Measurements from ENCODE around the gene MT1HL1. TPM values are rescaled to one million over a fixed set of nuclear protein-coding genes. Genes with fewer than 3 reads are reported as not detected.

Gene MT1HL1
- total RNA-seq, 4 donors from 2014 or later: not detected

DNA sequence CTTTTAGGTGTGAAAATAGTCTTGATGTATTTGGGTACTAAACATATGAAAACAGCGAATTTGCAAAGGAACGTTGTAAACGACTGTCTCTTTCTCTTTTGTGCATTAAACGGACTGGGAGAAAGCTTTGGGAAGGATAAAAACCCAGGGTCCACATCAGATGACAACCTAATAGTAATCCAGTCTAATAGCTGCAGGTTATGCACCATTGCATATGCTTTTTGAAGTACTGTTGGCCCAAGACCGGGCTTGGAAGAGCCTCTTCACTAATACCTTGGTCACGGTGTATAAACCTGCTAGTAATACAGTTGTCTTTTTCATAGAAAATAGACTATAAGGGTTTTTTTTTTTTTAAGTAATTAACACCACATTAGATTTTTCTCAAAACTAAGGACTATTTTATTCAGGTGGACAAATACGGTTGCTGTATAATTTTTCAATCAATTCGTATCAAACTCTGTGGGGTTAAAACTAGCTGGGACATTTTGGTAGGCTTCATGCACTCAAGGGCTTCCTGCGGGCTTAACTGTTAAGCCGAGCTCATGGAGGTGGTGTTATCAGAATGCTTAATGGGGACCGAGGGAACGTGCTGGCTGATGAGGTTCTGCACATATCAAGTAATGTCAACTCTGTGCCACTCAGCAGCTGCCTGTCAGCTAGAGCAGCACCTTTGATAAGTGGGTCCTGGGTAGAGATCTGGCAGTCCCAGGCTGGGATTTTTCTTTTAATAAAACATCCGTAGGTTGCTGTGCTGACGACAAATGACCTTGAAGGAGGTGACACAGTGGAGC, 39.8 kb upstream of the MT1HL1 start:
- DNase-seq (ENCODE audit: low spot score in 2 of 2): no peak
- TF ChIP-seq, protein P1, sequence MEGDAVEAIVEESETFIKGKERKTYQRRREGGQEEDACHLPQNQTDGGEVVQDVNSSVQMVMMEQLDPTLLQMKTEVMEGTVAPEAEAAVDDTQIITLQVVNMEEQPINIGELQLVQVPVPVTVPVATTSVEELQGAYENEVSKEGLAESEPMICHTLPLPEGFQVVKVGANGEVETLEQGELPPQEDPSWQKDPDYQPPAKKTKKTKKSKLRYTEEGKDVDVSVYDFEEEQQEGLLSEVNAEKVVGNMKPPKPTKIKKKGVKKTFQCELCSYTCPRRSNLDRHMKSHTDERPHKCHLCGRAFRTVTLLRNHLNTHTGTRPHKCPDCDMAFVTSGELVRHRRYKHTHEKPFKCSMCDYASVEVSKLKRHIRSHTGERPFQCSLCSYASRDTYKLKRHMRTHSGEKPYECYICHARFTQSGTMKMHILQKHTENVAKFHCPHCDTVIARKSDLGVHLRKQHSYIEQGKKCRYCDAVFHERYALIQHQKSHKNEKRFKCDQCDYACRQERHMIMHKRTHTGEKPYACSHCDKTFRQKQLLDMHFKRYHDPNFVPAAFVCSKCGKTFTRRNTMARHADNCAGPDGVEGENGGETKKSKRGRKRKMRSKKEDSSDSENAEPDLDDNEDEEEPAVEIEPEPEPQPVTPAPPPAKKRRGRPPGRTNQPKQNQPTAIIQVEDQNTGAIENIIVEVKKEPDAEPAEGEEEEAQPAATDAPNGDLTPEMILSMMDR (IDR thresholded peaks at IDR 0.05): no peak
- TF ChIP-seq POLR2A (IDR thresholded peaks at IDR 0.05): no peak
- TF ChIP-seq EP300 (IDR thresholded peaks at IDR 0.05): no peak
- H3K9me3 ChIP-seq: no peaks in the 10 kb centered on the region
- 11 to 18% methylated on average over 14 of the region's 14 CpGs for WGBS, 2 donors
- H3K27me3 ChIP-seq: peaks cover 0 to 47% of the 10 kb centered on the region in 2 donors
- no peaks in the 10 kb centered on the region for H3K36me3 ChIP-seq
- no peak overlapping the region for H3K4me3 ChIP-seq
- peaks cover 0 to 22% (median 2%) of the 10 kb centered on the region in 4 donors for H3K4me1 ChIP-seq
- no peak overlapping the region for H3K27ac ChIP-seq

DNA sequence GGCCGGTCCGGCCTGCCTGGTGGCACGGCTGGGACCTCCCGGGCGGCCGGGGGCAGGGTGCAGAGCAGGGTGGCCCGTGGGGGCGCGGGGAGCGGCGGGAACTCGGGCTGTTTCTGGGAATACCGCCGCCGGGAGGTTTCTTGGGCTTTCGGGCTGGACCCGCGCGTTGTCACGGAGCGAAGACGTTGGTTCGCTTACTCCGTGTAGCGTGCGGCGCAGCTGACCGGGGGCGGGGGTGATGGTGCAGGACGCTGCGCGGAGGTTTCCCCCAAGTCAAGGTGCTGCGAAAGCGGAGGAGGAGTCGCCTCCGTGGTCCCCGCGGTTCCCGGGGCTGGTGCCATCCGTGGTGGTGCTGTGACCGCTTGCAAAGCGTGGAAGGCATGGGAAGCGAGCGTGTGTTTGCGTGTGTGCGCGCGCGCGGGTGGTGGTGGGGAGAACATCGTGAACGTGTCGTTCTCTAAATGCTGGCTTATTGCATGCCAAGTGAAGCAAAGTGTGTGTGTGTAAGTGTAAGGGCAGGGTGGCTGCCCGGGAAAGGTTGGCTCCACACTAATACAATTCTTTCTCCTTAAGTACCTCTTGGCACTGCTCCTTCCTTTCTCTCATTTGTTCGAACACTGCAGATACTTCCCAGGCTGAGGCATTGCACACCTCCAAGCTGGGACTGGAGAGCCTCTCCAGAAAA, 38.8 kb upstream of the MT1HL1 start:
- Histone ChIP-seq H3K4me3 (peak overlapping the region in 3 of 4 donors; percentile 15 to 47 (median 28)), H3K27ac (no peak overlapping the region), H3K4me1 (peaks cover 0 to 22% (median 2%) of the 10 kb centered on the region in 4 donors), H3K27me3 (peaks cover 0 to 47% of the 10 kb centered on the region in 2 donors), H3K36me3 (no peaks in the 10 kb centered on the region), H3K9me3 (no peaks in the 10 kb centered on the region)
- TF ChIP-seq EP300 (IDR thresholded peaks at IDR 0.05) (no peak), POLR2A (IDR thresholded peaks at IDR 0.05) (no peak)
- TF ChIP-seq, protein P1 (IDR thresholded peaks at IDR 0.05): no peak
- DNase-seq (ENCODE audit: low spot score in 2 of 2): no peak
- WGBS, 2 donors: 2 to 3% methylated on average over 33 to 34 of the region's 55 CpGs

DNA sequence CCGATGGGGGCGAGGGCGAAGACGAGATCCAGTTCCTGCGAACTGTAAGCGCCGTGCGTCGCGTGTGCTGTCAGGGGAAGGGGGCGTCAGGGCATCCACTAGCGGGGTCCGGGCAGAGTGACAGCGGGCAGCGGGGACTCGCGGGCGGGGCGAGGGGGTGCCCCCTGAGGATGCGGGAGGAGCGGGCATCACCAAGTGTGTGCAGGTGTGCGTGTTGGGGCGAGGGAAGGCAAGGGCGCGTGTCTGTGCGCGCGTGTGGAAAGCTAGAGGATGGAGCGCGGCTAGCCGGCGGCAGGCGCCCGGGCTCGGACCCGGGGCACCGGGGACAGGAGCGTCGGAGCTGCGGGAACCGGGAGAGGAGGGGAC, 38.3 kb upstream of the MT1HL1 start:
- Histone ChIP-seq H3K27me3 (peaks cover 0 to 47% of the 10 kb centered on the region in 2 donors), H3K27ac (no peak overlapping the region), H3K9me3 (no peaks in the 10 kb centered on the region), H3K4me3 (peak overlapping the region in 3 of 4 donors; percentile 15 to 47 (median 28)), H3K4me1 (peaks cover 0 to 22% (median 2%) of the 10 kb centered on the region in 4 donors), H3K36me3 (no peaks in the 10 kb centered on the region)
- no peak for DNase-seq (ENCODE audit: low spot score in 2 of 2)
- WGBS, 2 donors: 0 to 2% methylated on average over 32 to 41 of the region's 41 CpGs
- TF ChIP-seq POLR2A (IDR thresholded peaks at IDR 0.05): no peak
- TF ChIP-seq EP300 (IDR thresholded peaks at IDR 0.05): no peak
- TF ChIP-seq, protein P1 (IDR thresholded peaks at IDR 0.05): no peak

DNA sequence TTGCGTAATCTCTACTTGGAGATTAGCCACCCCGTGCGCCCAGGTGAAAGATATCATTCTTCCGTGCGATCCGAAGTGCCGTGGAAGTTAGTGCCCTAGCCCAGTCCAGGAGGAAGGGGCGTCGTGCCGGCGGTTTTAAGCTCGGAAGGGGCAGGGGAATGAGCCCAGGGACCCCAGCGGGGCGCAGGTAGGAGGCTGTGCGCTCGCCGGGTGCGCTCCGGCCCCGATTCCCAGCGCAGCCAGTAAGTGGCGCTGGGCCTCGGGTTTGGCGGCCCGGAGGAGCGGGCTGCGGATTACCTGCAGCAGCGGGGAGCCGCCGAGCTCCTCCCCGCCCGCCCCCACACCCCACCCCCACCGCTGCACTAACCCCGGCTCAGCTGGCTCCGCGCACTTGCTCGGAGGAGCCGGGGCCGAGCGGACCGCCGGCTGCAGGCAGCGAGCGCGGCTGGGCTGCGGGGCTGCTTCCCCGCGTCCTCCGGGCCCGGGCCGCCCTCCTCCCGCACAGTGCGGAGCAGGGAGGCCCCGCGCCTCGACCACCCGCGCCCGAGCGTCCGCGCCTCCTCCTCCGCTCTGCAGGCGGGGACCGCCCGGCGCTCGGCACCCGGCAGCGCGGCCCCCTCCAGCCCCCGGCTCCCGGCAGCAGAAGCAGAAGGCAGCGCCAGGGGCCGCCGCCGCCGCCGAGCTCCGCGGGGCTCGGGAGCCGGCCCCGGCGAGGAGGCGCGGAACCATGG, 37.7 kb upstream of the MT1HL1 start, which contains the start of gene RYR2:
TSS of gene RYR2 (plus strand) at position 390 of the 731 bp plus-strand sequence. CDS start at position 728, 338 bp downstream.
- Histone ChIP-seq H3K4me3 (peak within 1 kb of the TSS in 3 of 4 donors; percentile 15 to 47 (median 28)), H3K4me1 (peaks cover 0 to 22% (median 2%) of the 10 kb centered on the region in 4 donors), H3K9me3 (no peaks in the 10 kb centered on the region), H3K27me3 (peaks cover 0 to 47% of the 10 kb centered on the region in 2 donors), H3K36me3 (no peaks in the 10 kb centered on the region), H3K27ac (no peak within 1 kb of the TSS)
- no peak for DNase-seq (ENCODE audit: low spot score in 2 of 2)
- TF ChIP-seq, protein P1 (IDR thresholded peaks at IDR 0.05): peak in 1 of 5 experiments; percentile 24
- no peak for TF ChIP-seq EP300 (IDR thresholded peaks at IDR 0.05)
- 5 to 8% methylated on average over 9 to 37 of the region's 87 CpGs for WGBS, 2 donors

Measured in tibial nerve (tissue), 4 donors.